Muscle layer of colon (tissue), 2 donors: ENCODE data around the gene FAM181B.

Experiments used
- H3K27ac ChIP-seq: one replicate; pipeline ENCODE4 v1.7.0; 2013; ENCODE audit warnings: low read depth, mild to moderate bottlenecking, low read length, moderate library complexity
- H3K27me3 ChIP-seq, 2 donors: one replicate each; pipeline ENCODE4 v1.7.0; 2013; ENCODE audit warnings: low read length in 2 of 2, mild to moderate bottlenecking in 2 of 2; ENCODE audit not compliant: insufficient read depth in 2 of 2, control insufficient read depth in 1 of 2
- H3K36me3 ChIP-seq: one replicate; pipeline ENCODE4 v1.7.0; 2013; ENCODE audit warnings: mild to moderate bottlenecking, low read length; ENCODE audit not compliant: insufficient read depth
- H3K4me1 ChIP-seq: one replicate; pipeline ENCODE4 v1.7.0; 2013; ENCODE audit warnings: mild to moderate bottlenecking, low read length; ENCODE audit not compliant: insufficient read depth
- H3K4me3 ChIP-seq, 2 donors: one replicate each; pipeline ENCODE4 v1.7.0; 2013; ENCODE audit warnings: low read length in 2 of 2, low read depth in 1 of 2, mild to moderate bottlenecking in 1 of 2, moderate library complexity in 1 of 2
- H3K9ac ChIP-seq: one replicate; pipeline ENCODE4 v1.7.0; 2013; ENCODE audit warnings: low read length
- H3K9me3 ChIP-seq: one replicate; pipeline ENCODE4 v1.7.0; 2013; ENCODE audit warnings: mild to moderate bottlenecking, low read length
- donor health status: abdominal sarcoma.
- donor health status: Adenocarcinoma of cecum.

Gene FAM181B

GRCh38 chr11:82733444-82734119 lies at the start of gene FAM181B:
Gene FAM181B, minus strand, starts transcription at chr11:82733864. Its CDS starts 135 bp downstream, at chr11:82733729.
- no peaks in the 10 kb centered on the region for H3K9me3 ChIP-seq
- peaks cover 13 to 25% of the 10 kb centered on the region in 2 donors for H3K27me3 ChIP-seq
- H3K36me3 ChIP-seq: no peaks in the 10 kb centered on the region
- H3K27ac ChIP-seq: no peak within 1 kb of the TSS
- peak within 1 kb of the TSS; percentile 42 to 50 for H3K4me3 ChIP-seq
- H3K4me1 ChIP-seq: no peaks in the 10 kb centered on the region
- H3K9ac ChIP-seq: no peak within 1 kb of the TSS

- H3K9ac ChIP-seq: no peak overlapping the region
- H3K36me3 ChIP-seq: no peaks in the 10 kb centered on the region
- no peaks in the 10 kb centered on the region for H3K9me3 ChIP-seq
- H3K27me3 ChIP-seq: no peaks in the 10 kb centered on the region
- no peak overlapping the region for H3K27ac ChIP-seq
- H3K4me1 ChIP-seq: no peaks in the 10 kb centered on the region
- no peak overlapping the region for H3K4me3 ChIP-seq
Observed at GRCh38 chr11:82782825-82783374, 49.2 kb upstream of the FAM181B start.

GRCh38 chr11:82778776-82779175 lies 45.1 kb upstream of the FAM181B start:
- no peaks in the 10 kb centered on the region for H3K4me1 ChIP-seq
- no peaks in the 10 kb centered on the region for H3K27me3 ChIP-seq
- H3K4me3 ChIP-seq: no peak overlapping the region
- H3K36me3 ChIP-seq: no peaks in the 10 kb centered on the region
- H3K9ac ChIP-seq: no peak overlapping the region
- no peak overlapping the region for H3K27ac ChIP-seq
- H3K9me3 ChIP-seq: peaks cover 5% of the 10 kb centered on the region

GRCh38 chr11:82776377-82776776 lies 42.7 kb upstream of the FAM181B start:
- Histone ChIP-seq H3K4me1 (no peaks in the 10 kb centered on the region), H3K9ac (no peak overlapping the region), H3K27me3 (no peaks in the 10 kb centered on the region), H3K4me3 (no peak overlapping the region), H3K36me3 (no peaks in the 10 kb centered on the region), H3K27ac (no peak overlapping the region), H3K9me3 (peaks cover 5% of the 10 kb centered on the region)

GRCh38 chr11:82775736-82776346 lies 42.2 kb upstream of the FAM181B start:
- Histone ChIP-seq H3K9me3 (peaks cover 5% of the 10 kb centered on the region), H3K9ac (no peak overlapping the region), H3K27ac (no peak overlapping the region), H3K4me3 (no peak overlapping the region), H3K36me3 (no peaks in the 10 kb centered on the region), H3K4me1 (no peaks in the 10 kb centered on the region), H3K27me3 (no peaks in the 10 kb centered on the region)

- Histone ChIP-seq H3K9me3 (peaks cover 5% of the 10 kb centered on the region), H3K27ac (no peak overlapping the region), H3K4me1 (no peaks in the 10 kb centered on the region)
Observed at GRCh38 chr11:82775218-82775617, 41.6 kb upstream of the FAM181B start.

GRCh38 chr11:82771781-82772180 lies 38.1 kb upstream of the FAM181B start:
- H3K27ac ChIP-seq: no peak overlapping the region
- H3K27me3 ChIP-seq: no peaks in the 10 kb centered on the region
- no peak overlapping the region for H3K9ac ChIP-seq
- no peaks in the 10 kb centered on the region for H3K9me3 ChIP-seq
- peaks cover 3% of the 10 kb centered on the region for H3K4me1 ChIP-seq
- no peaks in the 10 kb centered on the region for H3K36me3 ChIP-seq
- no peak overlapping the region for H3K4me3 ChIP-seq

More at GRCh38 chr11:82775218-82775617, 41.6 kb upstream of the FAM181B start:
- no peak overlapping the region for H3K4me3 ChIP-seq
- no peaks in the 10 kb centered on the region for H3K27me3 ChIP-seq
- no peak overlapping the region for H3K9ac ChIP-seq
- H3K36me3 ChIP-seq: no peaks in the 10 kb centered on the region

- Histone ChIP-seq H3K9ac (no peak overlapping the region), H3K4me3 (no peak overlapping the region)
Observed at GRCh38 chr11:82767123-82767522, 33.5 kb upstream of the FAM181B start.

GRCh38 chr11:82765466-82766034 lies 31.9 kb upstream of the FAM181B start:
- H3K4me3 ChIP-seq: no peak overlapping the region
- H3K9me3 ChIP-seq: no peaks in the 10 kb centered on the region
- H3K27ac ChIP-seq: no peak overlapping the region
- H3K27me3 ChIP-seq: no peaks in the 10 kb centered on the region
- H3K9ac ChIP-seq: no peak overlapping the region
- H3K4me1 ChIP-seq: peaks cover 3% of the 10 kb centered on the region
- H3K36me3 ChIP-seq: no peaks in the 10 kb centered on the region

More at GRCh38 chr11:82767123-82767522, 33.5 kb upstream of the FAM181B start:
- H3K9me3 ChIP-seq: no peaks in the 10 kb centered on the region
- H3K27me3 ChIP-seq: no peaks in the 10 kb centered on the region
- H3K36me3 ChIP-seq: no peaks in the 10 kb centered on the region
- H3K4me1 ChIP-seq: peaks cover 3% of the 10 kb centered on the region
- H3K27ac ChIP-seq: no peak overlapping the region

- Histone ChIP-seq H3K27ac (no peak overlapping the region), H3K4me1 (peaks cover 3% of the 10 kb centered on the region), H3K9me3 (no peaks in the 10 kb centered on the region), H3K27me3 (no peaks in the 10 kb centered on the region), H3K36me3 (no peaks in the 10 kb centered on the region), H3K9ac (no peak overlapping the region), H3K4me3 (no peak overlapping the region)
Observed at GRCh38 chr11:82763167-82763566, 29.5 kb upstream of the FAM181B start.

GRCh38 chr11:82759649-82760048 lies 26.0 kb upstream of the FAM181B start:
- Histone ChIP-seq H3K27ac (no peak overlapping the region), H3K36me3 (no peaks in the 10 kb centered on the region), H3K9me3 (no peaks in the 10 kb centered on the region), H3K4me3 (no peak overlapping the region), H3K9ac (no peak overlapping the region), H3K27me3 (no peaks in the 10 kb centered on the region), H3K4me1 (no peaks in the 10 kb centered on the region)
